Measurements from ENCODE around the gene RNF144B.
"Not testable (repeated sequence)": the region's sequence is repeated elsewhere in the genome, so short reads cannot be mapped to it uniquely, and the experiment has no call there.

RNF144B gene

DNA sequence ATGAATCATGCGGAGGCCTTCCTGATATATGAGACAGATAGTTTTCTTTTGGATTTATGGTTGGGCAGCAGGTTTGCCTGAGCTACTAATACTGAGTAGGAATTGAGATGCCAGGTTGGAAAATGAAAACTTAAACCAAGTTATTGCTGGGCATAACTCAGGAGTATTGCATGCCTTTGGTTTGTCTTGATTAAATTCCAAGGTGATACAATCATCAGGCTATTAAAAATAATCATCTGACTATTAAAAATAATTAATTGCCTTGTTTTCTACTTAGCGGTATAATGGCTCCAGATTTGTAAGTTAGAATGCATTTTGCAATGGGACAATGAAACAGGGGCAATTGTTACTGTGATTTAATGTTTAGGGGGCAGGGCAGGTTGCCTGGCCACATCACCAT, 15.5 kb upstream of the RNF144B start:
- no peak for DNase-seq (ENCODE audit: low read depth)

DNA sequence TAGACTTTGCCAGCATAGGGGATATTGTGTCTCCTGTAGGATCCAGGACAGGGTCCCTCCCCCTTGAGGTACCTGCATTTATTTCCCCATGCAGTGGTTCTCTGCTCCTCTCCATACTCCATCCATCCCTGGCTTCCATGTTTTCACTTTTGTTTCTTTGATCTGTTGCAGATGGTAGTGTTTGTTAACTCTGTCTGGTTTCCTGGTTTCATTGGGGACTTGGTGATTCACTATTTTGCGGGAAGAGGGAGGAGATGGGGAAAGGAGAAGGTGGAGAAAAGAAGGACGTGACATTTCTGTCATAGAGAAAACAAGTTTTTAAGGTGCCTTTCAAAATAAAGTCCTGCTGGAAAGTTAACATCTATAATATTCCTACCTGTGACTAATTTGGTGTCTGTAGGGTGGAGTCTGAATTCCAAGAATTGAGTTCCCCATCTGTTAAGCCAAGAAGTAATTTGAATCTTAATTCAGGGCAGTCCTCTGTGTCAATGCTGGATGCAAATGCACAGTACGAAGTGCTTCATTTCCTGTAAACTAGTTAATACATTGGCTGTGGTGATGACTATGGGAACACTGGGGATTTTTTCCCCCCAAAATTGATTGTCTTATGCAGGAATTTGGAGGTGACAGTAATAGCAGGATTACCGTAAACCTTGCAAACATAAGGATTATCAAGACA, 6.9 kb upstream of the RNF144B start:
- peak; percentile 49 for DNase-seq (ENCODE audit: low read depth)

DNA sequence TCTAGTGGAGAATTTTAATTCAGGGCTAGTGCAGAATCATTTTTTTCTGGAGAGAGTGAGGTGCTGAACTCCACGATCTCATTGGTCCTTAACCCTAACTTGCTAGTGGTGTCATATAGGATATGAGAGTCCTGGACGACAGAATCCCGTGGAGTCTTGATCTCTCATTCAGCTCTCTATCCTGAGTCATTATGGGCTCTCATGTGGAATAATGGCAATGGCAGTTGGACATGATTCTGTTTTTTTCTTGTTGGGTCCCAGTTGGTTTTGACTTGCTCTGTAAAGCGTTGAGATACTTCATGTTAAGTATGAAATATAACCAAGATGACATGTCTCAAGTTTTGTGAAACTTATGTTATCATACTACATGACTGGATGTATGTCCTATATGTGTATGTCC, 6.3 kb upstream of the RNF144B start:
- DNase-seq (ENCODE audit: low read depth): no peak

DNA sequence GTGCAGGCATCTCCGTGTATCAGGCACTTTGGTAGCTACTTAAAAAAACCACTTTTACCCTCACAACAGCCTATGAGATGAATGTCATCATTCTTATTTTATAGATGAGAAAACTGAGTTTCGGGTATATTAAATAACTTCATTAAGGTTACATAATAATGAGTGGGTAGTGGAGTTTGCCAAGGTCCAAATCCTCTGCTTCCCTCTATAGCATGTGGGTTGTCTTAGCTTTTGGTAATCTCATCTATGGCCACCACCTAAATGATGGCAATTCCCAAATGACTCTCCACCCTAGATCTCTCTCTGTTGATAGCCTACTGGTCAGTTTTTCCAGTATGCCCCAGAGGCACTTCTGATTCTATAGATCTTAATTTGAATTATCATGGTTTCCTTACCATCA, 3.7 kb upstream of the RNF144B start:
- DNase-seq (ENCODE audit: low read depth): no peak

DNA sequence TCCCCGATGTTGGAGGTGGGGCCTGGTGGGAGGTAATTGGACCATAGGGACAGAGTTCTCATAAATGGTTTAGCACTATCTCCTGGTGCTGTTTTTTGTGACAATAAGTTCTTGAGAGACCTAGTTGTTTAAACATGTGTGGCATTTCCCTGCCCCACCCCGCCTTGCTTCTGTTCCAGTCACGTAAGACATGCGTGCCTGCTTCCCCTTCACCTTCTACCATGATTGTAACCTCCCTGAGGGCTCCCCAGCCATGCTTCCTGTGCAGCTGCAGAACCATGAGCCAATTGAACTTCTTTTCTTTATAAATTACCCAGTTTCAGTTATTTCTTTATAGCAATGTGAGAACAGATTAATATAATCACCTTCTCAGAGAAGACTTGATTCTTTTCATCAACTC, 2.5 kb upstream of the RNF144B start:
- DNase-seq (ENCODE audit: low read depth): no peak

DNA sequence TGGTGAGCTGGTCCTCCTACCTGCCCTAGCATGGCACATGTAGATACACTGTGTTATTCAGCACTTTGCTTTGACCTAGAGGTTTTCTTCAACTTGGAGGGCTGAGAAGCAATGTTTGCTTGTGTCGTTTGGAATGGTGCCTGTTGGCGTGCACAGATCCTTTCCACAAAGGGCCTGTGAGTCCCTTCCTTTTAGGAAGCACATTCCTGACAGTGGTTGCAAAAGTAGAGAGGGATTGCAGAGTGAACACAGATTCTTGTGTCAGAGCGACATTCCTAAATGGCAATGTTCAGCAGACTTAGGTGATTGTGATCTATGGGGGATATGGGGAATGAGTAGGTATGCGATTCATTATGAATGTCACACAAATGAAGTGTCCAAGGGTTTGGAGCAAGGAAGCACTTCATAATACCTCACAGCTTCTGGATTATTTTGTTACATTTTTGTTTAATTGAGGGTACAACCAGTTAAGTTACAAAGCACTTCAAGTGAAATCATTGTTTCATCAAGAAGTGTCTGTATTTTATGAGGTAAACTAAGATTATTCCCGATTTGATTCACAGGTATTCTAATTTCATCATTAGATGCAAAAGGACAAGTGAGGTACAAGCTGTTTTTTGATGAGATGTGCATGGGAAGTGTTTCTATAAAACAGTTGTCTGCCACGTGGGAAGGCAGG, 713 bp upstream of the RNF144B start:
- DNase-seq (ENCODE audit: low read depth): no peak

DNA sequence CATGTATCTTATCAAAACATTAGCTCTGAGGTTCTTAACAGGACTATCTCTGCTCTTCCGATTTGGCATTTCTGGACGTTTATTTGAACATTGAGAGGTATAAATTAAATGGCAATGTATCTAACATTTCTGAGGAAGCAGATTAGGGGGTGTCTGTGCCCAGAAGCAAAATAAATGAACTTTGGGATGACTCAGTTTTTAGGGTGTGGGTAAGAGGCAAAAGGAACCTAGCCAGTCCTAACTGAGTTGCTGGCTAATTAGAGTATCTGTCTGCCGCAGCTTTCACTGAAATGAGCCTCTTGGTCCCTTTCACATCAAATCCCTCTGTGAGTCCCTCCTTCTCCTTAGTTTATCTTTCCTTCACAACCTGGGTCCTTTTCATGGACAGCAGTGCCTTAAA, 1.1 kb downstream of the RNF144B start:
- no peak for DNase-seq (ENCODE audit: low read depth)

DNA sequence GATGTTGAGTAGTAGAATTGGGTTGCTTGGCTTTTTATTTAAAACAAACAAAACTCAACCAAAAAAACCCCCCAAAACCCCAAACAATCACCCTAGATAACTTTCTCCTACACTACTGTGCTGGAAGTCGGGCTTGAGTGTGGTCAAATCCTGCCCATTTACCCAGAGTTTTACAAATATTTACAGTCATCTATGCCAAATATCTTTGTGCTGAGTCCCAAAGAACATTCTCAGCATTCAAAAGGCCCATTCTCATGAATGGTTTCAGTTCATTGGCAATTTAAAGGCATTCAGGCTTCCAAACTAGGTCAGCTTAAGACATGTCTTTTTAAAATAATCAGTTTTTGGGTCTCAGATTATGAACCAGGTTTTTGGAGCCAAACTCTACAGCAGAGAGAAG, 1.8 kb downstream of the RNF144B start:
- DNase-seq (ENCODE audit: low read depth): peak; percentile 52

DNA sequence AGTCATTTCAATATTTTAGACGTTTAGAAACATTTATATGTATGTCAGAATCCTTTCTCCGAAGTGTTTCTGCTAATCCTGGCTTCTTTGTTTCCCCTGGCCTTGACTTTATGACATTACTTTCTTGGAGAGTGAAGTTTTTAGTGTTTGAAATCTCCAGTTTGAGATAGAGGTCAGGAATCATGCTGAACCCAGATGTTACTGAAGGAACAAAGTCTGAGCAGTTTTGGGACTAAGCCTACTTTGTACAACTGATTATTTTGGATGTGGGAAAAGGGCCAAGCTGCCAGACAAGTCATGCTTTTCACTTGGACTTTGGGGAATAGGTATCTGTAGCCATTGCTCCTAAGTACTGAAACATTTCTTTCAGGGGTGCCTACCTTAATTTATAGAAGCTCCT, 2.3 kb downstream of the RNF144B start:
- DNase-seq (ENCODE audit: low read depth): peak; percentile 40

DNA sequence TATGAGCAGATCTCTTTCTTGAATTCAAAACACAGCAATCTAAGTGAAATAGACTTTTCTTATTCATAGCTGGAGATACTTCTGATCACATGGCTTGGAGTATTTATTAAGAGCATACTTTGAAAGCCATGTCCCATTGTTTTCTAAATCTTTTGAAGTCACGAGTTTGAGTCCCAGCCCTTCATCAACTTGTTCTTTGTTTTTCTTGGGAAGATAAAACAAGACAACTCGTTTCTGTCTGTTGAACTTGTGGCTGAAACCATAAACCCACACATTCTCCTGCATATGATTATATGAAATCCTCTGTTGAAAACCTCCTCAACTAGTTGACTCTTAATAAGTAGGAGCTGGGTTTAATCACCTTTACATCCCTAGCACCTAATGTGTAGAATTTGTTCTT, 3.3 kb downstream of the RNF144B start:
- DNase-seq (ENCODE audit: low read depth): no peak

DNA sequence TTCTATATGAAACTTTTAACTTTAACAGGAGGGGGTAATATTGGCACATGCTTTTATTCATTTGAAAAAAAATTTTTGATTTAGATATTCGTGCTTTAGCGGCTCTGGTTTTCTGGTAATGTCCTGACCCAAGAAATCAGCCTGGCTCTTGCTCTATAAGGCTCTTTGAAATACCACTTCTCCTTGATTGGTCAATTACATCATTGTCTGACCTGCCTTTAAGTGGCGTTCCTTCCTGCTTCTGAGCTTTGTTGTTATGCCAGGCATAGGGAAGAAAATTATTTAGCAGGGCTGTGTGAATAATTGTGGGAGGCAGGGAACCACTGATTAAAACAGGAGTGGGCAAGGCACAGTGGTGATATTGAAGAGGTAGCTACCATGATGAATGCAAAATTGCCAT, 3.9 kb downstream of the RNF144B start:
- no peak for DNase-seq (ENCODE audit: low read depth)

DNA sequence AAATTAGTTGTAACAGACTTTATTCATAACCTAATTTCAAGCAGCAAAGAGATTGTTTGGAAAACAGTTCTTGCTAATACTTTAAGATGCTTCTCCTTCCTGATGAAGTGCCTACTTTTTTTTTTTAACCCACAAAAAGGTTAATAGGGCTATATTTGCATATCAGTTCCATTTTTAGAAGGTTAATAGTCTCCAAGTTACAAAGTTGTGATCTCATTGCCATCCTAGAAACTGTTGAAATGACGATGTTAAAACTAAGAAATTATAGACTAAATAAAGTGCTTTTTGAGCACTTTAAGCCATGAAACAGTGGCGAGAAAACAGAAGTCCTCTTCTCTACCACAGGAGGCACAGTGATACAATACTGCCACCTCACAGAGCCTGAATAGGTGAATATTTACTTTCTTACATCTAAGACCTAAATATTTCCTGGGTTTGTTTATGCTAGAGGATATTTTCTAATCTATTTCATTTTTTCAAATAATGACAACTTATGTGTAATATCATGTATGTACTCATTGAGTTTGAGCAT, 5.3 kb downstream of the RNF144B start:
- DNase-seq (ENCODE audit: low read depth): no peak

DNA sequence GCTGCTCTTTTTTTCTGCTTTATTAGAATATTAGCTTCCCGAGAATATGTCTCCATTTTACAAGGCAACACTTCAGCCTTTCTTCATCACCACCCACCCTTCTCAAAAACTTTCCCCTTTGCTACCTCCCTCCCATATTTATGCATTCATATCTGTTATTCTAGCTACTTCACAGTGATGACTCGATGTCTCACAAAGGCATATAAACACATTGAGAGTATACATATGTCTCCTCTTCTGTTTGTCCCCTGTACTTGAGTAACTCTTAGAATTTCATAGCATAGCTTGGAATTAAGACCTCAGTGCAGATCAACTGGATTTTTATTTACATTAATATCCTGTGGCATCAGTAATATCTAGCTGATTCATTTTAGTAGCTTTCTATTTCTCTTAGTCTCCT, 6.5 kb downstream of the RNF144B start:
- DNase-seq (ENCODE audit: low read depth): no peak

DNA sequence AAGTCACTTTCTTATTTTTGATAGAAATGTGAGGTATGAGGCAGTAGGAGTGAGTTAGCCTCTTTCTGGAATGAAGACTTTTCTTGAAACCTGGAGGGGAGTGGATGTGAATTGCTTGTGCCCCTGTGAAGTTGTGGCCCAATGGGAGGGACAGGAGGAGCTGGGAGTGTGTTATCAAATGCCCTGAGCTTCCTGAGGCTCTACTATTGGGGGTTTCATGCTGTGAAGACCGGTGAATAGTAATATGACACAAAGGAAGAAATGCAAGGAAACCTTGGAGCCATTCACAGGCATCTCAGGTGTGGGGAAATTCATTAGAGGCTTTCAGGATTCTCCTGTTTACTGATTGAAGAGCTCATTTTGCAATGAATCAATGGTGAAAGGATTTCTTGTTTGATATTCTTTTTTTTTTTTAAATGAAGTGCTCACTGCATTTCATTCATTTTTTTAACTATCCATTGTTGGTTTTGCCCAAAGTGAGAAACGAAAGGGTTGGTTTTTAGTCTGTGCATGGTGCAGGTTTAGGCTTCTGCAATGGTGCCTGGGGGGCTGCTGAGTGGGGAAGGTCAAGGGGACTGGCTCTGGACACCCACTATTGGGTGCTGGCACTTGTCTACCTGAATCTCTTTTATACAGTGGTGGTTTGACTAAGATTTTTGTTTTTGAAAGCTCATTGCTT, 8.2 kb downstream of the RNF144B start:
- DNase-seq (ENCODE audit: low read depth): no peak

DNA sequence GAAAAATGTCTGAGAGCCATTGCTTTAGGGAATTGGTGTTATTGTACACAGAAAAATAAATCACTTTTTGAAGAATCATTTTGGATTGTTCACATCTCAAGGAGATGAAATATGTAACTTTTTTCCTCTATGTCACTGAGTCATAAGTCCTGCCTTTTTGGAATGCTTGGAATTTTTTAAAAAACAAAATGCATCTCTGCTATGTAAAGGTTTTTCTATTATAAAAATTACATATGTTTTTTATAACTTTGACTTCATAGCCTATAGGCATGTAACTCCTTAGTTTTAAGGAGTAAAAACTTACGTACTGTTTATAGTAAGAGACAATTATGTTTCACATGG, 8.7 kb downstream of the RNF144B start:
- DNase-seq (ENCODE audit: low read depth): no peak

DNA sequence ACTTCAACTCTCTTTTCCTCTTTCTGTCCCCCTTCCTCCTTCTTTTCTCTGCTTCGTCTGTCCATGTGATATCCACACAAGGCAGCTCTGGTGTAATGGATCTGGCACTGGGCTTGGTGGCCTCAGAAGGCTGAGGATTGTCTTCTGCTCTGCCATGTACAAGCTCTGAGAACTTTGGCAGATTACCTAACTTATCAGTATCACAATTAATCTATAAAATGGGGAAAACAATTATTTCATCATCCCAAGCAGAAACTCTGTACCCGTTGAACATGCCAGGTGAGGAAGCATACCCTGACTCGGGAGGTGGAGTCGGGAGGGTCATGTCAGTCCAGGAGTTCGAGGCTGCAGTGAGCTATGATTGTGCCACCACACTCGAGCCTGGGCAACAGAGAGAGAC, 10.6 kb downstream of the RNF144B start:
- DNase-seq (ENCODE audit: low read depth): no peak

DNA sequence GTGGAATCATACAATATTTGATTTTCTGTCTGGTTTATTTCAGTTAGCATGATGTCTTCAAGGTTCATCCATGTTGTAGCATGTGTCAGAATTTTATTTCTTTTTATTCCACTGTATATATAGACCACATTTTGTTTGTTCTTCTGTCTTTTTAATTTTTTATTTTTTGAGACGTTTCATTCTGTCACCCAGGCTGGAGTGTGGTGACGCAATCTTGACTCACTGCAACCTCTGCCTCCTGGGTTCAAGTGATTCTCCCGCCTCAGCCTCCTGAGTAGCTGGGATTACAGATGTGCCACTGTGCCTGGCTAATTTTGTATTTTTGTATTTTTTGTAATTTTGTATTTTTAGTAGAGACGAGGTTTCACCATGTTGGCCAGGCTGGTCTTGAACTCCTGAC, 11.1 kb downstream of the RNF144B start:
- DNase-seq (ENCODE audit: low read depth): not testable (repeated sequence)

DNA sequence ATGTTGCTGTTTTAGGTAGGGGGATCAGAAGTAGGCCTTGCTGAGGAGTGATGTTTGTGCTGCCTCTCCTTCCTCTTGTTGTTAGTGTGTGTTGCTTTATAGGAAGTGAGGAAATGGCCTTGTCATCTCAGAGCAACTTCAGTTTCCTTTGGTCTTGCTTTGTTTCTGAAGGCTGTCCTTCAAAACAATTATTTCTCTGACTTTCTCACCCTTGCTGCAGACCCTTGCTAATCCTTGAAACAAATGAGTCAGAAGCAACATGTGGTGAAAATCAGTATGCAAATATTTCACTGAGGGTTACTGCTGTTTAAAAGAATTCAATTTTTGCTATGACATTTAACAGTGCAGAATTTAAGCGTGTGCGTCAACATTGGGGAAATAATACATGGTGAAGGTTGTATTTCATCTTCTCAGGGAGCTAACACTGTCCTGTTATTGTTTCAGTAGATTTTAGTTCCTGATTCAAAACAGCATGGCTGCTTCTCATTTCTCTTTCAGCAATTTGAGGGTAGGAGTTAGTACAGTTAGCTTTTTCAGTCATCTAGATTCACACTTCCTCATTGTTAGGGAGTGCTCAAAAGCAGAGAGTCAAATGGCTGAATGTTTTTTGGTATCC, 13.8 kb downstream of the RNF144B start:
- no peak for DNase-seq (ENCODE audit: low read depth)

DNA sequence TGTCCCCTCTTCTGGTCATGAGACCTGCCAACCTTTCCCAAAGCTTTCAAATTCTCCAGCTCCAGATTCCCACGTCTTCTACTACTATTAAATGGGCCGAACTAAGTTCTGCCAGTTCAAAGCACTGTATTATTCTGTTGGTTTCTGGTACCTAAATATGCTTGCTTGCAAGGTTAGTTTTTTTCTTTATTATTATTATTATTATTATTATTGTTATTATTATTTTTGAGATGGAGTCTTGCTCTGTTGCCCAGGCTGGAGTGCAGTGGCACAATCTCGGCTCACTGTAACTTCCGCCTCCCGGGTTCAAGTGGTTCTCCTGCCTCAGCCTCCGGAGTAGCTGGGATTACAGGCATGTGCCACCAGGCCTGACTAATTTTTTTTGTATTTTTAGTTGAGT, 17.8 kb downstream of the RNF144B start:
- not testable (repeated sequence) for DNase-seq (ENCODE audit: low read depth)

DNA sequence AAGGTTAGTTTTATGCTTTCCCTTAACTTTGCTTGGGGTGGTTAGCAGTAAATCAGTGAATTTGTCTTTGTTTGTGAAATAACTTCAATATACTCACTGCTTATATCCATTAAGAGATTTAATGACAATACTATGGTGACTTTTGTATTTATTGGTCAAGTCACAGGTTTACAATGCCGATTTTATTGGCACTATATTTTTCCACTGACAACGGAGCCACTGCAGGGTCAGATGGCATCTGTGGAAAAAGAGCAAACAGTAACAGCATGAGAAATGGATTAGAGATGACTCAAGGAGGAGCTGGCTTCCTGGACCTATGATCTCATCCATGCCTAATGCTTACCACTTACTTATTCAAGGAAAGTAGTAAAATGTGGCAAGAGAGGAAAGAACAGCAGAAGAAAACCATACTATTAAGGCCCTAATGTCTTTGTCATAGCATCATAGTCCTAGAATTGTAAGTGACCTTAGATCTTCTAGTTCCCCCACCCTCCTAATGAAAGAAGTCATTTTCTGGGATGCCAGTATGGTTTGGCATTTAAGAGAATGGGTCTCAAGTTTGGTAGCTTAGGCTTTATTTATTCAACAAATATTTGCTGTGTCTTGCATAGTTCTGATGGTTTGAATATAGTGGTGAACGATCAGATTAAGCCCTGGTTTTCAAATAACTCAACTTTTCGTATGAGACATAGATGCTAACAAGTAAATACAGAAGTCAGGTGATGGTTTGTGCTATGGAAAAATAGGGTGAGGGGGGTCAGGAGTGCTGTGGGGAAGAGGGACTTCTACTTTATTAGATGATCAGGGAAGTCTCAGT, 18.5 kb downstream of the RNF144B start:
- peak; percentile 93 for DNase-seq (ENCODE audit: low read depth)

DNA sequence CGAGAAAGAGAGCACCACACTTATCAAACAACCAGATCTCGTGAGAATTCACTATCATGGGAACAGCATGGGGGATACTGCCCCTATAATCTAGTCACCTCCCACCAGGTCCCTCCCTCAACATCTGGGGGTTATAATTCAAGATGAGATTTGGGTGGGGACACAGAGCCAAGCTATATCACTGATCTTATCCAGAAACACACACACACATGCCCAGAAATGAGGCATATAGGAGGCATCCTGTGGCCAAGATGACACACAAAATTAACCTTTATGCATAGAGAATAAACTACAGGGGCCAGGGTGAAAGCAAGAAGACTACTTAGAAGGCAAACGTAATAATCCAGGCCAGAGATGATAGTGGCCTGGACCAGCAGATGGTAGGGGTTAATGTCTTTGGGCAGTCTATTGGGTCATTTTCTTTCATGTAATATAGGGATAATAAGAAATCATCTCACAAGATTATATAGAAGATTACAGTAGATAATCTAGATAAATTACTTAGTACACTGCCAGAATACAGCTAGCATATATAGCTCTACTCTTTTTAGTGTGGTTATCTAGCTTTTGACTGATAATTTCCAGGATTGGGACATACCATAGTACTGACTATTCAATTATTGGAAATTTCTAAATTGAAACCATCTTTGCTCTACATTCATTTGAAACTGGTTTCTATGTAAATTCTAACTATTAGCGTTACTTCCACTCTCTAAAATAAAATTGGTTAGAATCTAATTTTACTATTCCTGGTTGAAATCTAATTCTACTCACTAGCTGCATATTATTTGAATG, 20.0 kb downstream of the RNF144B start:
- no peak for DNase-seq (ENCODE audit: low read depth)
